Measurements from ENCODE around the gene GIMAP2. TPM values are rescaled to one million over a fixed set of nuclear protein-coding genes. Genes with fewer than 3 reads are reported as not detected.

The GIMAP2 gene
- total RNA-seq (2022) (3.9 and 4.7 TPM in 2 replicates), Bru-seq, nascent RNA (percentile 40 among the genes with signal in this experiment), BruChase-seq, experiment 1, labeled RNA remaining after a 6-hour chase (percentile 44 among the genes with signal in this experiment), BruChase-seq, experiment 2, labeled RNA remaining after a 2-hour chase (percentile 43 among the genes with signal in this experiment)
- long read RNA-seq, partial matches to known transcripts, result 0 of 1 reads
- long read RNA-seq, other reads (novel, unspliced or antisense), result 0 of 1 reads

GRCh38 chr7:150685219-150686029, at the start of gene GIMAP2:
Gene GIMAP2 (plus strand): TSS chr7:150685706. CDS start chr7:150687060, 1,354 bp downstream.
- H3K27ac Mint-ChIP-seq (ENCODE audit: unreplicated experiment), result peak within 1 kb of the TSS; percentile 60
- H3K4me1 Mint-ChIP-seq (ENCODE audit: low read depth, unreplicated experiment), result peaks cover 8% of the 10 kb centered on the region
- intact Hi-C loops (cut with micrococcal nuclease; ENCODE audit: unreplicated experiment), result no loop called here
- H3K27me3 Mint-ChIP-seq (ENCODE audit: unreplicated experiment), result no peaks in the 10 kb centered on the region
- TF ChIP-seq CTCF (IDR thresholded peaks at IDR 0.05; ENCODE audit: unreplicated experiment), result no peak
- no peaks in the 10 kb centered on the region for H3K36me3 Mint-ChIP-seq (ENCODE audit: insufficient read depth, unreplicated experiment)
- no peak for DNase-seq
- no TSS peak for BruUV-seq (replicated peaks)
- H3K4me3 Mint-ChIP-seq (ENCODE audit: low read depth, unreplicated experiment), result peak within 1 kb of the TSS; percentile 55
- CTCF ChIA-PET, result no interaction called here
- no peaks in the 10 kb centered on the region for H3K9me3 Mint-ChIP-seq (ENCODE audit: low read depth, unreplicated experiment)

- peaks cover 21% of the 10 kb centered on the region for H3K27me3 Mint-ChIP-seq (ENCODE audit: unreplicated experiment)
- CTCF ChIA-PET, result no interaction called here
- H3K4me1 Mint-ChIP-seq (ENCODE audit: low read depth, unreplicated experiment), result no peaks in the 10 kb centered on the region
- no peak overlapping the region for H3K27ac Mint-ChIP-seq (ENCODE audit: unreplicated experiment)
- no peaks in the 10 kb centered on the region for H3K36me3 Mint-ChIP-seq (ENCODE audit: insufficient read depth, unreplicated experiment)
- intact Hi-C loops (cut with micrococcal nuclease; ENCODE audit: unreplicated experiment), result no loop called here
- no peak overlapping the region for H3K4me3 Mint-ChIP-seq (ENCODE audit: low read depth, unreplicated experiment)
- no peak for DNase-seq
- no peak for TF ChIP-seq CTCF (IDR thresholded peaks at IDR 0.05; ENCODE audit: unreplicated experiment)
- no TSS peak for BruUV-seq (replicated peaks)
- H3K9me3 Mint-ChIP-seq (ENCODE audit: low read depth, unreplicated experiment), result peaks cover 13% of the 10 kb centered on the region
These were observed 43.7 kb upstream of the GIMAP2 start for GRCh38 chr7:150641854-150642253.

GRCh38 chr7:150642926-150643325, 42.6 kb upstream of the GIMAP2 start:
- H3K9me3 Mint-ChIP-seq (ENCODE audit: low read depth, unreplicated experiment), result peaks cover 7% of the 10 kb centered on the region
- no peaks in the 10 kb centered on the region for H3K4me1 Mint-ChIP-seq (ENCODE audit: low read depth, unreplicated experiment)
- BruUV-seq (replicated peaks), result no TSS peak
- H3K36me3 Mint-ChIP-seq (ENCODE audit: insufficient read depth, unreplicated experiment), result no peaks in the 10 kb centered on the region
- no peak for DNase-seq
- no peak for TF ChIP-seq CTCF (IDR thresholded peaks at IDR 0.05; ENCODE audit: unreplicated experiment)
- intact Hi-C loops (cut with micrococcal nuclease; ENCODE audit: unreplicated experiment), result no loop called here
- no peak overlapping the region for H3K4me3 Mint-ChIP-seq (ENCODE audit: low read depth, unreplicated experiment)
- peaks cover 21% of the 10 kb centered on the region for H3K27me3 Mint-ChIP-seq (ENCODE audit: unreplicated experiment)
- no peak overlapping the region for H3K27ac Mint-ChIP-seq (ENCODE audit: unreplicated experiment)
- CTCF ChIA-PET, result no interaction called here

- H3K36me3 Mint-ChIP-seq (ENCODE audit: insufficient read depth, unreplicated experiment), result no peaks in the 10 kb centered on the region
- H3K27me3 Mint-ChIP-seq (ENCODE audit: unreplicated experiment), result peaks cover 21% of the 10 kb centered on the region
- no peaks in the 10 kb centered on the region for H3K4me1 Mint-ChIP-seq (ENCODE audit: low read depth, unreplicated experiment)
- TF ChIP-seq CTCF (IDR thresholded peaks at IDR 0.05; ENCODE audit: unreplicated experiment), result no peak
- intact Hi-C loops (cut with micrococcal nuclease; ENCODE audit: unreplicated experiment), result no loop called here
- CTCF ChIA-PET, result no interaction called here
- DNase-seq, result no peak
- no peak overlapping the region for H3K27ac Mint-ChIP-seq (ENCODE audit: unreplicated experiment)
- BruUV-seq (replicated peaks), result no TSS peak
- H3K9me3 Mint-ChIP-seq (ENCODE audit: low read depth, unreplicated experiment), result peaks cover 2% of the 10 kb centered on the region
- no peak overlapping the region for H3K4me3 Mint-ChIP-seq (ENCODE audit: low read depth, unreplicated experiment)
These were observed 40.1 kb upstream of the GIMAP2 start for GRCh38 chr7:150645259-150646020.

All from Calu3 (cell line).